Mucosa of descending colon (tissue), 3 donors: ENCODE measurements around the gene STARD9. TPM values are rescaled to one million over a fixed set of nuclear protein-coding genes. Genes with fewer than 3 reads are reported as not detected.
"Not testable (repeated sequence)": the region's sequence is repeated elsewhere in the genome, so short reads cannot be mapped to it uniquely, and the experiment has no call there.

Source experiments
- ATAC-seq: fragments of 200-7000 bp; cut with Tn5 transposase; one replicate; pipeline ENCODE4 v1.9.1; 2020; ENCODE audit warnings: mild to moderate bottlenecking, moderate library complexity
- DNase-seq, 3 donors: peaks; one replicate each; pipeline ENCODE4 v3.0.0-alpha.2; 2020
- H3K36me3 ChIP-seq: fragments of 200-600 bp; one replicate; pipeline ENCODE4 v1.8.0; 2021; ENCODE audit warnings: low read depth, mild to moderate bottlenecking
- H3K4me1 ChIP-seq: fragments of 200-600 bp; one replicate; pipeline ENCODE4 v1.8.0; 2021; ENCODE audit warnings: low read depth, mild to moderate bottlenecking
- H3K4me3 ChIP-seq: fragments of 200-600 bp; one replicate; pipeline ENCODE4 v1.8.0; 2021; ENCODE audit warnings: mild to moderate bottlenecking
- H3K9me3 ChIP-seq: fragments of 200-600 bp; one replicate; pipeline ENCODE4 v1.8.0; 2021; ENCODE audit warnings: mild to moderate bottlenecking
- CTCF ChIP-seq: fragments of 200-600 bp; IDR thresholded peaks from one replicate; pipeline ENCODE4 v1.8.0; 2022; ENCODE audit warnings: antibody characterized with exemption, mild to moderate bottlenecking
- intact Hi-C, 2 donors: fragments of 100-400 bp; cut with DNase I in 1 of 2; cut with micrococcal nuclease in 1 of 2; formaldehyde crosslinking; loops; one replicate each; pipeline versions ENCODE4 v1.11.0 to v1.11.1; 2022; cut with DNase I, micrococcal nuclease
- total RNA-seq, 3 donors: library from RNA; stranded (reverse); fragmentation: NEBNext Ultra II Directional in 2 of 3; extraction: Animal tissue kit (Norgen Biotek cat#: 25700) in 2 of 3; gene quantifications; one replicate each; pipeline versions ENCODE4 v1.2.1 to v1.2.4, GENCODE V29; 2021 to 2023
- donor health status: DM: no; HTN: no; CAD: no; lungs with moderate emphysema.
- donor health status: DM: no; HTN: no; CAD: no.
- donor health status: DM: no; HTN: yes; CAD: no.

The STARD9 gene
- total RNA-seq, 3 donors from 2014 or later: 6.1 to 42.8 (median 8.5) TPM

- DNase-seq (peak; percentile 93 to 95 (median 94)), ATAC-seq (peak; percentile 98)
- Histone ChIP-seq H3K9me3 (no peaks in the 10 kb centered on the region), H3K4me3 (peak within 1 kb of the TSS; percentile 90), H3K4me1 (peaks cover 22% of the 10 kb centered on the region), H3K36me3 (peaks cover 4% of the 10 kb centered on the region)
- intact Hi-C loops: loop anchor here in 1 of 2 donors (10.0 kb wide), 1 partner anchor 106 kb away; no protein-coding TSS in a partner anchor
- no peak for TF ChIP-seq CTCF
These were observed 27.0 kb upstream of the STARD9 start, which contains the start of the genes HAUS2 and LRRC57 for GRCh38 chr15:42548249-42549031. HAUS2 (plus strand) TSS chr15:42548838; CDS start chr15:42548873, 35 bp downstream. LRRC57 (minus strand) TSS chr15:42548793; CDS start chr15:42548434, 359 bp downstream.

GRCh38 chr15:42549032-42549491 lies 26.3 kb upstream of the STARD9 start:
- Histone ChIP-seq H3K4me1 (peaks cover 22% of the 10 kb centered on the region), H3K9me3 (no peaks in the 10 kb centered on the region), H3K4me3 (peak overlapping the region; percentile 90), H3K36me3 (peaks cover 4% of the 10 kb centered on the region)
- ATAC-seq (peak; percentile 42), DNase-seq (no peak)
- TF ChIP-seq CTCF: no peak
- intact Hi-C loops: loop anchor here in 1 of 2 donors (10.0 kb wide), 1 partner anchor 106 kb away; no protein-coding TSS in a partner anchor

GRCh38 chr15:42549741-42550392 lies 25.5 kb upstream of the STARD9 start:
- intact Hi-C loops: loop anchor here in 1 of 2 donors (10.0 kb wide), 1 partner anchor 105 kb away; no protein-coding TSS in a partner anchor
- Histone ChIP-seq H3K4me3 (no peak overlapping the region), H3K36me3 (no peaks in the 10 kb centered on the region), H3K4me1 (peaks cover 22% of the 10 kb centered on the region), H3K9me3 (no peaks in the 10 kb centered on the region)
- no peak for TF ChIP-seq CTCF
- ATAC-seq (no peak), DNase-seq (no peak)

GRCh38 chr15:42553554-42553953 lies 21.9 kb upstream of the STARD9 start:
- no peak for ATAC-seq
- intact Hi-C loops: no loop called here

GRCh38 chr15:42556550-42557207 lies 18.7 kb upstream of the STARD9 start:
- ATAC-seq, intact Hi-C loops, H3K4me3 ChIP-seq, H3K36me3 ChIP-seq, DNase-seq, H3K4me1 ChIP-seq, H3K9me3 ChIP-seq: not testable (repeated sequence)

More at GRCh38 chr15:42553554-42553953, 21.9 kb upstream of the STARD9 start:
- H3K36me3 ChIP-seq: no peaks in the 10 kb centered on the region
- H3K9me3 ChIP-seq: no peaks in the 10 kb centered on the region
- no peak overlapping the region for H3K4me3 ChIP-seq
- peaks cover 12% of the 10 kb centered on the region for H3K4me1 ChIP-seq
- no peak for TF ChIP-seq CTCF
- DNase-seq: no peak
